Stimulated activated CD4-positive, alpha-beta T cell treated with anti-CD3 and anti-CD28 coated beads, Interleukin-1b, Interleukin-23, amount 100 ng/mL, for 48 hours (primary cell): ENCODE results near the gene BANK1.
"Not testable (repeated sequence)": the region's sequence is repeated elsewhere in the genome, so short reads cannot be mapped to it uniquely, and the experiment has no call there.

ENCODE experiments used
- DNase-seq: peaks from one replicate; pipeline ENCODE4 v3.0.0-alpha.2; 2020

BANK1 gene

GRCh38 chr4:101824500-101824899 lies 34.0 kb downstream of the BANK1 start:
- no peak for DNase-seq

- no peak for DNase-seq
Measured at GRCh38 chr4:101825953-101826352, 35.4 kb downstream of the BANK1 start.

- DNase-seq = no peak
Measured at GRCh38 chr4:101831816-101832215, 41.3 kb downstream of the BANK1 start.

- no peak for DNase-seq
Measured at GRCh38 chr4:101833480-101833879, 43.0 kb downstream of the BANK1 start.

- no peak for DNase-seq
Measured at GRCh38 chr4:101835121-101835904, 44.8 kb downstream of the BANK1 start.

- no peak for DNase-seq
Measured at GRCh38 chr4:101843054-101843453, 52.5 kb downstream of the BANK1 start.

GRCh38 chr4:101846550-101846949 lies 56.0 kb downstream of the BANK1 start:
- DNase-seq = no peak

- no peak for DNase-seq
Measured at GRCh38 chr4:101850698-101851097, 60.2 kb downstream of the BANK1 start.

GRCh38 chr4:101851672-101852071 lies 61.1 kb downstream of the BANK1 start:
- no peak for DNase-seq

- DNase-seq = no peak
Measured at GRCh38 chr4:101853028-101853427, 62.5 kb downstream of the BANK1 start.

GRCh38 chr4:101853691-101854090 lies 63.2 kb downstream of the BANK1 start:
- no peak for DNase-seq

GRCh38 chr4:101855239-101855638 lies 64.7 kb downstream of the BANK1 start:
- DNase-seq = no peak

- DNase-seq = no peak
Measured at GRCh38 chr4:101856149-101856548, 65.6 kb downstream of the BANK1 start.

- no peak for DNase-seq
Measured at GRCh38 chr4:101857176-101857575, 66.6 kb downstream of the BANK1 start.

- DNase-seq = no peak
Measured at GRCh38 chr4:101858641-101859040, 68.1 kb downstream of the BANK1 start.

GRCh38 chr4:101862595-101862994 lies 72.1 kb downstream of the BANK1 start:
- no peak for DNase-seq

GRCh38 chr4:101864660-101865059 lies 74.1 kb downstream of the BANK1 start:
- no peak for DNase-seq

- no peak for DNase-seq
Measured at GRCh38 chr4:101865501-101866062, 75.1 kb downstream of the BANK1 start.

- DNase-seq = no peak
Measured at GRCh38 chr4:101870874-101871273, 80.3 kb downstream of the BANK1 start.

- DNase-seq = no peak
Measured at GRCh38 chr4:101871962-101872676, 81.6 kb downstream of the BANK1 start.

- DNase-seq = no peak
Measured at GRCh38 chr4:101885574-101885973, 95.0 kb downstream of the BANK1 start.

GRCh38 chr4:101886826-101887225 lies 96.3 kb downstream of the BANK1 start:
- DNase-seq = no peak

- no peak for DNase-seq
Measured at GRCh38 chr4:101888472-101888871, 97.9 kb downstream of the BANK1 start.

- not testable (repeated sequence) for DNase-seq
Measured at GRCh38 chr4:101905527-101905926, 115.0 kb downstream of the BANK1 start.
